NT2/D1 (cell line): ENCODE results near the gene CPXM2.

Source experiments
- YY1 ChIP-seq: IDR thresholded peaks from 2 replicates; pipeline ENCODE4 v1.6.1; 2011; ENCODE audit not compliant: insufficient read length, insufficient read depth
- ZNF274 ChIP-seq: IDR thresholded peaks from 2 replicates; pipeline ENCODE4 v1.6.1; 2011; ENCODE audit warnings: mild to moderate bottlenecking, low read depth, low read length

DNA sequence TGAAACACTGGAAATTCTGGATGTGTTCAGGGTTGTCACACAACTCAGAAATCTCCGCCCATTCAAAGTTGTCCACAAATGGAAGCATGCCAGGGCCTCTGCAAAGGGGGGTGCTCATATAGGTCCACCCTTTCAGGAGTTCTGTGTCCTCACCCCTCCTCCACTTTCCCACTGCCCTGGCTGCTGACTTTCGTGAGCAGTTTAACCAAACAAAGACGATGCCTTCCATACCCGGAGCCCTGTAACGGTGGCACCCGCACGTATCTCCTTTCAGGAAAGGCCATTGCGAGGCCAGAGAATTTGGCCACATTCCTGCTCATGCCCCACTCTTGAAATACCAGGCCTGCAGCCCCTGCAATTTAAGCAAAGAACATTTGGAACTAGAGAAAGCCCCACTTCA lies 1.4 kb downstream of the CPXM2 start:
- no peak for TF ChIP-seq ZNF274
- no peak for TF ChIP-seq YY1
